Effector memory CD8-positive, alpha-beta T cell (primary cell): ENCODE results near the gene BARHL1.

Experiments
- ATAC-seq: fragments of 150-1000 bp; cut with Tn5 transposase; replicated peaks from 2 replicates; pipeline ENCODE4 v1.10.0; 2021; ENCODE audit warnings: mild to moderate bottlenecking, moderate library complexity
- DNase-seq, 3 experiments: peaks; one replicate each; pipeline ENCODE4 v3.0.0; 2021
- H3K27ac Mint-ChIP-seq, 2 donors: one replicate each; pipeline ENCODE4 v1.8.0; 2022; ENCODE audit warnings: mild to moderate bottlenecking in 2 of 2, mixed read lengths in 2 of 2, moderate library complexity in 2 of 2
- H3K27me3 Mint-ChIP-seq, 2 donors: one replicate each; pipeline ENCODE4 v1.8.0; 2022; ENCODE audit warnings: mixed read lengths in 2 of 2
- H3K36me3 Mint-ChIP-seq: one replicate; pipeline ENCODE4 v1.8.0; 2022; ENCODE audit warnings: mild to moderate bottlenecking, moderate library complexity, mixed read lengths; ENCODE audit not compliant: insufficient read depth
- H3K4me1 Mint-ChIP-seq, 2 donors: one replicate each; pipeline ENCODE4 v1.8.0; 2022; ENCODE audit warnings: low read depth in 2 of 2, mixed read lengths in 2 of 2
- H3K4me3 Mint-ChIP-seq, 2 donors: one replicate each; pipeline ENCODE4 v1.8.0; 2022; ENCODE audit warnings: mild to moderate bottlenecking in 2 of 2, mixed read lengths in 2 of 2, moderate library complexity in 2 of 2
- H3K9me3 Mint-ChIP-seq, 2 donors: one replicate each; pipeline ENCODE4 v1.8.0; 2022; ENCODE audit warnings: mixed read lengths in 2 of 2

Gene BARHL1

GRCh38 chr9:132547436-132547835 is 35.0 kb upstream of the BARHL1 start:
- no peak for DNase-seq
- ATAC-seq, result no peak
- Mint-ChIP-seq H3K36me3 (no peaks in the 10 kb centered on the region), H3K4me3 (no peak overlapping the region), H3K4me1 (no peaks in the 10 kb centered on the region), H3K27ac (no peak overlapping the region), H3K9me3 (no peaks in the 10 kb centered on the region), H3K27me3 (peaks cover 29 to 90% of the 10 kb centered on the region in 2 donors)

- Mint-ChIP-seq H3K27me3 (peaks cover 29 to 90% of the 10 kb centered on the region in 2 donors), H3K36me3 (peaks cover 2% of the 10 kb centered on the region), H3K4me3 (no peak overlapping the region), H3K4me1 (no peaks in the 10 kb centered on the region), H3K27ac (no peak overlapping the region), H3K9me3 (no peaks in the 10 kb centered on the region)
- ATAC-seq, result no peak
- DNase-seq, result no peak
Observed at GRCh38 chr9:132547976-132548730, 34.3 kb upstream of the BARHL1 start.

GRCh38 chr9:132548751-132549640 is 33.4 kb upstream of the BARHL1 start:
- no peaks in the 10 kb centered on the region for H3K4me1 Mint-ChIP-seq
- H3K27ac Mint-ChIP-seq, result no peak overlapping the region
- peaks cover 29 to 88% of the 10 kb centered on the region in 2 donors for H3K27me3 Mint-ChIP-seq
- no peaks in the 10 kb centered on the region for H3K9me3 Mint-ChIP-seq
- no peak overlapping the region for H3K4me3 Mint-ChIP-seq
- ATAC-seq, result no peak
- peaks cover 2% of the 10 kb centered on the region for H3K36me3 Mint-ChIP-seq
- no peak for DNase-seq

GRCh38 chr9:132551556-132551955 is 30.9 kb upstream of the BARHL1 start:
- H3K36me3 Mint-ChIP-seq, result peaks cover 2% of the 10 kb centered on the region
- H3K9me3 Mint-ChIP-seq, result no peaks in the 10 kb centered on the region
- peaks cover 36 to 86% of the 10 kb centered on the region in 2 donors for H3K27me3 Mint-ChIP-seq
- ATAC-seq, result no peak
- no peaks in the 10 kb centered on the region for H3K4me1 Mint-ChIP-seq
- no peak for DNase-seq
- no peak overlapping the region for H3K27ac Mint-ChIP-seq
- H3K4me3 Mint-ChIP-seq, result no peak overlapping the region

- H3K27me3 Mint-ChIP-seq, result peaks cover 31 to 86% of the 10 kb centered on the region in 2 donors
- no peak for DNase-seq
- ATAC-seq, result no peak
Observed at GRCh38 chr9:132552041-132552440, 30.4 kb upstream of the BARHL1 start.

GRCh38 chr9:132554755-132555154 is 27.7 kb upstream of the BARHL1 start:
- H3K4me3 Mint-ChIP-seq, result no peak overlapping the region
- H3K27ac Mint-ChIP-seq, result no peak overlapping the region
- H3K4me1 Mint-ChIP-seq, result no peaks in the 10 kb centered on the region
- peaks cover 30 to 80% of the 10 kb centered on the region in 2 donors for H3K27me3 Mint-ChIP-seq
- no peaks in the 10 kb centered on the region for H3K9me3 Mint-ChIP-seq
- H3K36me3 Mint-ChIP-seq, result peaks cover 2% of the 10 kb centered on the region
- DNase-seq (no peak), ATAC-seq (no peak)

More at GRCh38 chr9:132552041-132552440, 30.4 kb upstream of the BARHL1 start:
- H3K27ac Mint-ChIP-seq, result no peak overlapping the region
- H3K36me3 Mint-ChIP-seq, result peaks cover 2% of the 10 kb centered on the region
- no peaks in the 10 kb centered on the region for H3K9me3 Mint-ChIP-seq
- H3K4me3 Mint-ChIP-seq, result no peak overlapping the region
- H3K4me1 Mint-ChIP-seq, result no peaks in the 10 kb centered on the region

GRCh38 chr9:132555528-132555927 is 26.9 kb upstream of the BARHL1 start:
- peaks cover 30 to 82% of the 10 kb centered on the region in 2 donors for H3K27me3 Mint-ChIP-seq
- DNase-seq (no peak), ATAC-seq (no peak)
- H3K27ac Mint-ChIP-seq, result no peak overlapping the region
- no peaks in the 10 kb centered on the region for H3K9me3 Mint-ChIP-seq
- peaks cover 2% of the 10 kb centered on the region for H3K36me3 Mint-ChIP-seq
- H3K4me3 Mint-ChIP-seq, result no peak overlapping the region
- no peaks in the 10 kb centered on the region for H3K4me1 Mint-ChIP-seq

GRCh38 chr9:132556235-132556634 is 26.2 kb upstream of the BARHL1 start:
- Mint-ChIP-seq H3K4me3 (no peak overlapping the region), H3K4me1 (peaks cover 0 to 1% of the 10 kb centered on the region in 2 donors), H3K27me3 (peaks cover 24 to 82% of the 10 kb centered on the region in 2 donors), H3K36me3 (peaks cover 2% of the 10 kb centered on the region), H3K9me3 (no peaks in the 10 kb centered on the region), H3K27ac (no peak overlapping the region)
- ATAC-seq (no peak), DNase-seq (no peak)

GRCh38 chr9:132556714-132557113 is 25.7 kb upstream of the BARHL1 start:
- ATAC-seq (no peak), DNase-seq (no peak)
- Mint-ChIP-seq H3K9me3 (no peaks in the 10 kb centered on the region), H3K4me3 (no peak overlapping the region), H3K36me3 (peaks cover 2% of the 10 kb centered on the region), H3K27ac (no peak overlapping the region), H3K27me3 (peaks cover 24 to 82% of the 10 kb centered on the region in 2 donors), H3K4me1 (peaks cover 0 to 1% of the 10 kb centered on the region in 2 donors)

GRCh38 chr9:132557159-132557558 is 25.2 kb upstream of the BARHL1 start:
- ATAC-seq, result no peak
- Mint-ChIP-seq H3K27ac (no peak overlapping the region), H3K4me3 (no peak overlapping the region), H3K9me3 (no peaks in the 10 kb centered on the region), H3K36me3 (peaks cover 2% of the 10 kb centered on the region), H3K4me1 (peaks cover 0 to 1% of the 10 kb centered on the region in 2 donors), H3K27me3 (peaks cover 24 to 83% of the 10 kb centered on the region in 2 donors)
- DNase-seq, result no peak

- Mint-ChIP-seq H3K36me3 (no peaks in the 10 kb centered on the region), H3K4me3 (no peak overlapping the region), H3K4me1 (peaks cover 0 to 1% of the 10 kb centered on the region in 2 donors), H3K27me3 (peaks cover 31 to 82% of the 10 kb centered on the region in 2 donors), H3K27ac (no peak overlapping the region), H3K9me3 (no peaks in the 10 kb centered on the region)
- ATAC-seq, result no peak
- no peak for DNase-seq
Observed at GRCh38 chr9:132559711-132560110, 22.7 kb upstream of the BARHL1 start.

- H3K4me3 Mint-ChIP-seq, result no peak overlapping the region
- no peak for DNase-seq
- no peaks in the 10 kb centered on the region for H3K36me3 Mint-ChIP-seq
- H3K27ac Mint-ChIP-seq, result no peak overlapping the region
- peaks cover 33 to 82% of the 10 kb centered on the region in 2 donors for H3K27me3 Mint-ChIP-seq
- no peak for ATAC-seq
- H3K9me3 Mint-ChIP-seq, result no peaks in the 10 kb centered on the region
- peaks cover 0 to 1% of the 10 kb centered on the region in 2 donors for H3K4me1 Mint-ChIP-seq
Observed at GRCh38 chr9:132560616-132561202, 21.7 kb upstream of the BARHL1 start.

GRCh38 chr9:132562306-132562573 is 20.2 kb upstream of the BARHL1 start:
- Mint-ChIP-seq H3K36me3 (no peaks in the 10 kb centered on the region), H3K4me1 (peaks cover 0 to 1% of the 10 kb centered on the region in 2 donors), H3K4me3 (no peak overlapping the region), H3K9me3 (no peaks in the 10 kb centered on the region), H3K27ac (no peak overlapping the region), H3K27me3 (peaks cover 30 to 71% of the 10 kb centered on the region in 2 donors)
- ATAC-seq (no peak), DNase-seq (no peak)
